SH-SY5Y (cell line): ENCODE results near the gene ST3GAL6.

Source experiments
- GATA2 ChIP-seq: IDR thresholded peaks from 2 replicates; pipeline ENCODE4 v1.6.1; 2011; ENCODE audit warnings: mild to moderate bottlenecking, low read depth, low read length
- GATA3 ChIP-seq: IDR thresholded peaks from 2 replicates; pipeline ENCODE4 v1.6.1; 2011; ENCODE audit warnings: low read depth, mild to moderate bottlenecking, low read length, moderate library complexity

ST3GAL6 gene

DNA sequence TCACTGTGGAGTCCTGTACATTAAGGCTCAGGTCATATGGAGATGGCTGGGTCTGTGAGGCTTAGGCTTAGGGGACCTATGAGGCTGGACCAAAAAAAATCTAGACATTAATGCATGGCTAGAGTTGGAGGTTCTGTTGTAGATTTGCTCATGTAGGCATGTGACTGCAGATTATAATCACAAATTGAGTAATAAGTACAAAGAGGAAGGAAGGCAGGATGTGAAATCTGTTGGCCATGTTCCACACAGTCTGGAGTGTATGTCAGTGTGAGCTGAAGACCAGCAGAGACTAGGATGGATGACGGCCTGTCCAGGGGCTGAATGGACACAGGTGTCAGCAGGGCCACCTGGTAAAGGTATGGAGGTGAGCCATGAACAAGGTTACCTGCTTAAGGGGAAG is at the start of gene ST3GAL6:
ST3GAL6 (plus strand) TSS at position 265 of the 400 bp plus-strand sequence. CDS start 5,101 bp downstream, outside the sequence.
- TF ChIP-seq GATA2 (peak; percentile 69), GATA3 (peak; percentile 54; the same call in 1 of the 2 replicates)

- TF ChIP-seq GATA2 (no peak), GATA3 (no peak)
Observed at GRCh38 chr3:98713984-98714383, 49.2 kb upstream of the ST3GAL6 start.

DNA sequence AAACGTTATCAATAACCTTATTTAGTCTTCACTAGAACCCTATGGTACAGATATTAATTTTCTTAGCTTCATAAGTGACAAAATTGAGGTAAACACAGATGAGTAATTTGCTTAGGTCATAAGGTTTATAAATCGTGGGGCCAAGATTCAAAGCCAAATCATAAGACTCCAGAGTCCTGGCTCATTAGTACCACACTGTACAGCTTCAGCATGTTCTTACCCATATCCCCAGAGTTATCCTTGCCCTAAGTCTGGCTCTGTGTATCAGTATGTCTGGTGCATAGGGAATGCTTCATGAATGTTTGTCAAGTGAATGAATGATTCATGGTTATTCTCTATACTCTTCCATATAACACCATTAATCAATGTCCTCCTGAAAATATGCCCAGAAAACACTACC is 45.6 kb upstream of the ST3GAL6 start:
- no peak for TF ChIP-seq GATA3
- TF ChIP-seq GATA2: no peak

- no peak for TF ChIP-seq GATA2
- TF ChIP-seq GATA3: no peak
Observed at GRCh38 chr3:98718730-98719129, 44.4 kb upstream of the ST3GAL6 start.

GRCh38 chr3:98721776-98722175 is 41.4 kb upstream of the ST3GAL6 start:
- TF ChIP-seq GATA3 (no peak), GATA2 (no peak)

DNA sequence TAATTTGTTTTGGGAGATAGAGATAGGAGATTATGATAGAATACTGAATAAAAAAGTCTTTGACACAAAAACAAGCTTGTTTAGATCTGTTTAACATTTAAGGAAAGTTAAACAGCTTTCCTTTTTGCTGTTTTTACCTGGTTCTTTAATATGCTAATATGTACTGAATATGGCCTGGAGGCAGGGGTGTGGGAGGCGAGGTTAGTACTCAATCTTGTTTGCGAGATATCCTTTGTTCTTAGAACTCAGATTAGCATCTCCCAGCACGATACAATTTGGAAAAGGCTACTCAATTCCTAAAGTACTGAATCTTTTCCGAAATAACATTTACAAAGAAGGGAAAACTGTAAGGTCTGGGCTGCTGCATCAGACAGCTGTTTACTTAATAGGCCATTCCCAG is 40.8 kb upstream of the ST3GAL6 start:
- TF ChIP-seq GATA3 (no peak), GATA2 (no peak)

DNA sequence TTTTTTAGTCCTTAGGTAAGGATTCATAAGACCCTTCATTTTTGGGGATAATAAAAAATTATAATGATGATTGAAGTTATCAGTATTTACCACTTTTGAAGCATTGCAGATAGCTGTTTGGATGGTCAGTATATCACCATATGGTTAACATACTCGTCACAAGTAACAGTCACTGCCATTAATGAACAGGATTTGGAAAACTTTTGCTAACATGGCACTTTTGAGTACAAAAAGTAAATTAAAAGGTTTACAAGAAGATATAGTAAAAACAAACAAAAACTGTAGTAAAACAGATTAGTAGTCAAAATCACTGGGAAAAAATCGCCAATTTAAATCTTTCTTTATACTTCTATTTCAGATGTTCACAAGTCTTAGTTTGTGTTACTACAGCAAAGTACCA is 37.8 kb upstream of the ST3GAL6 start:
- TF ChIP-seq GATA2 (no peak), GATA3 (no peak)

- no peak for TF ChIP-seq GATA3
- TF ChIP-seq GATA2: no peak
Observed at GRCh38 chr3:98726084-98726483, 37.1 kb upstream of the ST3GAL6 start.

- TF ChIP-seq GATA3 (no peak), GATA2 (no peak)
Observed at GRCh38 chr3:98727638-98728037, 35.5 kb upstream of the ST3GAL6 start.

DNA sequence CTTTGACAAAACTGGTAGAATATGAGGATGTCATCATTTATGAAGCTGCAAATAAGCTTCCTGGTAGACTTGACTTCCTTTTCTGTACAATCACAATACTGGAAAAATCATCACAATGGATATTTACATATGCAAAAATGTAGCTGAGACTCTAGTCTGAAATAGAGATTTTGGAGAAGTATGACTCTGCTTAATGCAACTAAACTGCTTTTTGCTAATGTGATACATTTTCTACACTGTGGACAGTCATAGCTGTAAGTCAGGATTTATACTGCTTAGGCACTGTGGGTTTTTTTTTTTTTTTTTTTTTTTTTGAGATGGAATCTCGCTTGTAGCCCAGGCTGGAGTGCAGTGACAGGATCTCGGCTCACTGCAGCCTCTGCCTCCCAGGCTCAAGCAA is 34.5 kb upstream of the ST3GAL6 start:
- TF ChIP-seq GATA3 (no peak), GATA2 (no peak)

GRCh38 chr3:98730338-98730737 is 32.8 kb upstream of the ST3GAL6 start:
- TF ChIP-seq GATA2: no peak
- no peak for TF ChIP-seq GATA3

DNA sequence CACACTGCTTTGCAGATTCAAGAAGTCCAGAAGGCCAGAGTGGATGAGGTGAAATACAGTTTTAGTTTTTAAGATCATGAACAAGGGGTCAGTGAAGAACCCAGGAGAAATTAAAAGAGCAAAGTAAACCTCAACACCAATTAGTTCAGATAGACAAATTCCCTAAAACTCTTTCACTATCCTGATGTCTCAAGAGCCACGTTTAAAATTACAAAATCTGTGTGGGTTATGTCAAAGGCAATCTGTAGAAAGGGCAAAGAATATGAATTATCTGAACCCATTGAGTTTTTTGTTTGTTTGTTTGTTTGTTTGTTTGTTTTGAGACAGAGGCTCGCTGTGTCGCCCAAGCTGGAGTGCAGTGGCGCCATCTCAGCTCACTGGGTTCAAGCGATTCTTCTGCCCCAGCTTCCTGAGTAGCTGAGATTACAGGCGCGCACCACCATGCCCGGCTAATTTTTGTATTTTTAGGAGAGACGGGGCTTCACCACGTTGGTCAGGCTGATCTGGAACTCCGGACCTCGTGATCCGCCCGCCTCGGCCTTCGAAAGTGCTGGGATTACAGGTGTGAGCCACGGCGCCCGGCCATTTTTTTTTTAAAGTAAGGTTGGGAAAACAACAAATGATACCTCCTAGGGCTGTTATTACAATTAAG is 32.1 kb upstream of the ST3GAL6 start:
- TF ChIP-seq GATA3: no peak
- TF ChIP-seq GATA2: no peak

DNA sequence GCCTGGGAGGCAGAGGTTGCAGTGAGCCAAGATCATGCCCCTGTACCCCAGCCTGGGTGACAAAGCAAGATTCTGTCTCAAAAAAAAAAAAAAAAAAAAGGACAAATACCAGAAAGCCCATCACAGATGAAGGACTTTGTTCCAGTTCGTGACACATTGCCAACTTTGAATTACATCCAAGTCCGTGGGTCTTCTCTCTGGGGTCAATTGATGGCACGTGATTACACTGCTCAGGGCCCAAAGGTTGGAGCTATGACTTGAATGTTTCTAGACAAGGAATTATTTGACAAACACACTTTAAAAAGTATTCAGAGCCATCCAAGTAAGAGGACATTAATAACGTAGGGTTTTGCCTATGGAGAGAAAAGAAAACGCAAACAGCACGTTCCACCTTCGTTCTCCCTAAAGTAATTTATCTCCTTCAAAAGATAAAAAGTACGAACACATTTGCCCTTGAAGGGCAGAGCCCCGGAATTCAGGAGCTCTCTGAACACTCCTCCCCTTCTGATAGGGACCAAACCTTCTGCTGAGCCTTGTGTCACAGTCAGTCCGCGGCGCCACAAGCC is 31.3 kb upstream of the ST3GAL6 start:
- TF ChIP-seq GATA3: no peak
- TF ChIP-seq GATA2: peak; percentile 10; the same call in 1 of the 2 replicates

- TF ChIP-seq GATA3 (no peak), GATA2 (no peak; the same call in 1 of the 2 replicates)
Observed at GRCh38 chr3:98732286-98733052, 30.7 kb upstream of the ST3GAL6 start.
